Measurements from ENCODE around the gene NRG2. TPM values are rescaled to one million over a fixed set of nuclear protein-coding genes. Genes with fewer than 3 reads are reported as not detected.

The NRG2 gene
- total RNA-seq, 2 donors from 2014 or later = 5.6 to 6.5 TPM

DNA sequence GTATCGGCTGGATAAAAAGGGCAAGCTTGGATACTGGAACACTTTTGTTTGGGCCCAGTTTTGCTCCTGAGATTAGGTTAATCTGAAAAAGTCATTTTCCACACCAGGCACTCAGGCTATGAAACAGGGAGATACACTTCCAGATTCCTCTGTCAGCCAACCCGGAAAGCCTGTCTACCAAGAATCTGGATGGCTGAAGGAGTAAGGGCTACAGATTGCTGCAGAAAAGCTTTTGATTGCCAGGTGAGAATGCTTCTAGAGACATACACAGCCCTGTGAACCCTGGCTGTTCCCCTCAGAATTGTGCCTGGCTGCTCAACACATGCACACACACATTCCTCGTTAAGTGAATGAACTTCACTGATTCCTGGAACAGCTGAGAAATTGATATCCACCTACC, 133.1 kb downstream of the NRG2 start:
- Histone ChIP-seq H3K27me3 (no peaks in the 10 kb centered on the region), H3K4me1 (peaks cover 10% of the 10 kb centered on the region), H3K4me3 (no peak overlapping the region), H3K36me3 (replicated peaks in 1 of 2; ENCODE audit: insufficient read depth in 1 of 2, low read depth in 2 of 2) (no peaks in the 10 kb centered on the region), H3K9me3 (no peaks in the 10 kb centered on the region), H3K27ac (no peak overlapping the region)
- intact Hi-C loops (cut with DNase I) = no loop called here
- TF ChIP-seq, protein P1, sequence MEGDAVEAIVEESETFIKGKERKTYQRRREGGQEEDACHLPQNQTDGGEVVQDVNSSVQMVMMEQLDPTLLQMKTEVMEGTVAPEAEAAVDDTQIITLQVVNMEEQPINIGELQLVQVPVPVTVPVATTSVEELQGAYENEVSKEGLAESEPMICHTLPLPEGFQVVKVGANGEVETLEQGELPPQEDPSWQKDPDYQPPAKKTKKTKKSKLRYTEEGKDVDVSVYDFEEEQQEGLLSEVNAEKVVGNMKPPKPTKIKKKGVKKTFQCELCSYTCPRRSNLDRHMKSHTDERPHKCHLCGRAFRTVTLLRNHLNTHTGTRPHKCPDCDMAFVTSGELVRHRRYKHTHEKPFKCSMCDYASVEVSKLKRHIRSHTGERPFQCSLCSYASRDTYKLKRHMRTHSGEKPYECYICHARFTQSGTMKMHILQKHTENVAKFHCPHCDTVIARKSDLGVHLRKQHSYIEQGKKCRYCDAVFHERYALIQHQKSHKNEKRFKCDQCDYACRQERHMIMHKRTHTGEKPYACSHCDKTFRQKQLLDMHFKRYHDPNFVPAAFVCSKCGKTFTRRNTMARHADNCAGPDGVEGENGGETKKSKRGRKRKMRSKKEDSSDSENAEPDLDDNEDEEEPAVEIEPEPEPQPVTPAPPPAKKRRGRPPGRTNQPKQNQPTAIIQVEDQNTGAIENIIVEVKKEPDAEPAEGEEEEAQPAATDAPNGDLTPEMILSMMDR (IDR thresholded peaks at IDR 0.05) = no peak
- no peak for TF ChIP-seq POLR2A (IDR thresholded peaks at IDR 0.05)
- ATAC-seq (no peak), DNase-seq (no peak)
- WGBS, 2 donors = 96 to 100% methylated on average over 3 of the region's 3 CpGs

DNA sequence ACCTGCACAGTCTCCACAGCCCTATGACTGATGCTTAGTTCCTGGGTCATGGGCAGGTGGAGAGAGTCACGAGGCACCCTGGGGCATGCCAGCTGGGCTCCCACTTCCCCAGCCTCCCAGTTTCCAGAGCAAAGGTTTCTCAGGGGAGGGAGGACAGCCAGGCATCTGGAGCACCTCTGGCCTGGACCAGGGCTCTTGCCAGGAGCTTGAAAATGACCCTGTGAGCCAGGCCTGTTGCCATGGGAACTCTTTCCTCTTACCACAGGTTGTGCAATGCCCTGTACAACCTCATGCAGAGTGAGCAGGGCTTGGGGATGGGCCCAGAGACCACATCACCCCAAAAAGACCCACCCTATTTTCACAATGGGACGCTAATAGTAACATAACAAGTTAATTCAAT, 134.3 kb downstream of the NRG2 start:
- no peak for ATAC-seq
- peak in 3 of 4 donors; percentile 36 to 54 (median 37) for DNase-seq
- Histone ChIP-seq H3K27ac (no peak overlapping the region), H3K4me1 (peaks cover 23% of the 10 kb centered on the region), H3K36me3 (replicated peaks in 1 of 2; ENCODE audit: insufficient read depth in 1 of 2, low read depth in 2 of 2) (no peaks in the 10 kb centered on the region), H3K4me3 (no peak overlapping the region), H3K9me3 (no peaks in the 10 kb centered on the region), H3K27me3 (no peaks in the 10 kb centered on the region)
- intact Hi-C loops (cut with DNase I) = no loop called here
- WGBS, 2 donors = 62 to 92% methylated on average over 1 to 2 of the region's 2 CpGs
- TF ChIP-seq, protein P1 (IDR thresholded peaks at IDR 0.05) = no peak
- no peak for TF ChIP-seq POLR2A (IDR thresholded peaks at IDR 0.05)

DNA sequence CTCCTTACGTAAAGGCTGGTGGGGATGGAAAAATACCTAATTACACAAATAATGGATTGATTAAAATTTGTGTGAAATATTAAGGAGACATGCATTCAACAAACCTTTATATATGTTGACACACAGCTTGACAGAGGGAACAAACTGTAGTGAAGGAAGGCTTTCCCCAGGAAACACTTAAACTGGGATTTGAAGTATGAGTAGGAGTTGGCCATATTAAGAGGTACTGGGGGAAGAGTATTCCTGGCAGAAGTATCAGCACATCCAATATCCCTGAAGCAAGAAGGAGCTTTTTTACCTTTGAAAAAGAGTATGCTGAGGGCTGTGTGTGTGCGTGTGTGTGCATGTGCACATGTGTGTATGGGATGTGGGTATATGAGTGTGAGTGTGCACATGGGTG, 136.4 kb downstream of the NRG2 start:
- Histone ChIP-seq H3K27ac (no peak overlapping the region), H3K4me1 (peaks cover 21% of the 10 kb centered on the region), H3K27me3 (no peaks in the 10 kb centered on the region), H3K36me3 (replicated peaks in 1 of 2; ENCODE audit: insufficient read depth in 1 of 2, low read depth in 2 of 2) (no peaks in the 10 kb centered on the region), H3K9me3 (no peaks in the 10 kb centered on the region), H3K4me3 (no peak overlapping the region)
- intact Hi-C loops (cut with DNase I) = no loop called here
- ATAC-seq (no peak), DNase-seq (no peak)
- TF ChIP-seq, protein P1 (IDR thresholded peaks at IDR 0.05) = no peak
- no peak for TF ChIP-seq POLR2A (IDR thresholded peaks at IDR 0.05)
- WGBS, 2 donors = 91 to 97% methylated on average over 2 of the region's 2 CpGs

DNA sequence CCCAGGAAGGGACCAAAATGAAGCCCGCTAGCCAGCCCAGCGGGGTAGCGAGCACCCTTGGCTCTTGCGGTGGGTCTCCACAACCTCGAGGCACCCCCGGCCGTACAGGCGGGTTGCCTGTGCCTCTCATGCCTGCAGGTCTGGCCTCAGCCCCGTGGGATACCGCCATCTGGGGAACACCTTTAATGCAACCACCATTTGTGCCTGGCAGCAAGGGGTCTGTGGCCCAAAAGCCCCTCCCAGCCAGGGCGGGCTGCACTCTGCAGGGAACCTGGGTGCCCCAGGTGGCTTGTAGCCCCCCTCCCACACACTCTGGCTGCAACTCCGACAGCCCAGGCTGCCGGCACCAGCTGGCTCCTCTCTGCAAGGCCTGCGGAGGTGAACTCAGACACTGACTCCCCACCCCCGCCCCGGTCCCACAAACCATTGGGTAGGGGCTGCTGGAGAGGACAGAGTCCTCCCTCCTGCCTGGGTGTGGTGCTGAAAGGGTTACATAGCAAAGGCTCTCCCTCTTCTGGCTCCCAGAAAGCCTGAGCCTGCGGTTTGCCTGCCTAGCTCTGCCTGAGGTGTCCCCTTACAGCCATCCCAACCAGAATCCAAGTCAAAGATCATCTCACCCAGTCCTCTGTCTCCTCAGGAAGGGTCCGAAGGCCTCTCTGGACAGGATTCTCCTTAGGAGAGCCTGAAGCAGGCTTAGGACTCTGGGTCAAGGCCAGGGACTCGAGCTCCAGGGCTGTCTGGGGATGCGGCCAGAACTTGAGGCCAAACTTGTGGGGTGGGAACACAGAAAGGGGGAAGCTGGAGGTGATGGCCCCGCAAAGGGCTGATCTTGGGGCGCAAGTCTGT, 138.1 kb downstream of the NRG2 start:
- WGBS, 2 donors = 39 to 41% methylated on average over 11 to 21 of the region's 22 CpGs
- peak in 1 of 4 donors; percentile 46 for DNase-seq
- no peak for TF ChIP-seq POLR2A (IDR thresholded peaks at IDR 0.05)
- TF ChIP-seq, protein P1 (IDR thresholded peaks at IDR 0.05) = no peak
- H3K36me3 ChIP-seq (replicated peaks in 1 of 2; ENCODE audit: insufficient read depth in 1 of 2, low read depth in 2 of 2) = no peaks in the 10 kb centered on the region
- intact Hi-C loops (cut with DNase I) = no loop called here
- no peak overlapping the region for H3K27ac ChIP-seq
- H3K4me3 ChIP-seq = no peak overlapping the region
- H3K9me3 ChIP-seq = no peaks in the 10 kb centered on the region
- peak; percentile 25 for ATAC-seq
- peaks cover 21% of the 10 kb centered on the region for H3K4me1 ChIP-seq
- H3K27me3 ChIP-seq = no peaks in the 10 kb centered on the region

DNA sequence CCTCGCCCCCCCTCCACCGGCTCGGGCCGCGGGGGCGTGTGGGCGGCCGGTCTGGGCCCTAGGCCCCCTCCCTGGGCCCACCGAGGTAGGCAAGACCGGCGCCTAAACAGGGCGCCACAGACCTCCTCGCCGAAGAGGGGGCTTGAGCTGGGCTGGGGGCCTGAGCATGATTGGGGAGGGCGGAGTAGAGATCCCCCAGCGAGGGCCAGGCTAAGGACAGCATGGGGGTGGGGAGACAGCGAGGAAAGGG, 138.6 kb downstream of the NRG2 start:
- intact Hi-C loops (cut with DNase I) = no loop called here
- WGBS, 2 donors = 8% methylated on average over 16 of the region's 17 CpGs; no CpG with 5 or more reads in 1 of the 2 donors
- ATAC-seq (peak; percentile 16), DNase-seq (no peak)
- H3K27me3 ChIP-seq = no peaks in the 10 kb centered on the region
- TF ChIP-seq, protein P1 (IDR thresholded peaks at IDR 0.05) = no peak
- TF ChIP-seq POLR2A (IDR thresholded peaks at IDR 0.05) = no peak
- peaks cover 21% of the 10 kb centered on the region for H3K4me1 ChIP-seq
- no peaks in the 10 kb centered on the region for H3K9me3 ChIP-seq
- H3K4me3 ChIP-seq = peak overlapping the region in 1 of 2 donors; percentile 41
- H3K36me3 ChIP-seq (replicated peaks in 1 of 2; ENCODE audit: insufficient read depth in 1 of 2, low read depth in 2 of 2) = no peaks in the 10 kb centered on the region
- no peak overlapping the region for H3K27ac ChIP-seq

All from body of pancreas (tissue), 4 donors.